ENCODE measurements around the gene ETFDH.

The ETFDH gene

DNA sequence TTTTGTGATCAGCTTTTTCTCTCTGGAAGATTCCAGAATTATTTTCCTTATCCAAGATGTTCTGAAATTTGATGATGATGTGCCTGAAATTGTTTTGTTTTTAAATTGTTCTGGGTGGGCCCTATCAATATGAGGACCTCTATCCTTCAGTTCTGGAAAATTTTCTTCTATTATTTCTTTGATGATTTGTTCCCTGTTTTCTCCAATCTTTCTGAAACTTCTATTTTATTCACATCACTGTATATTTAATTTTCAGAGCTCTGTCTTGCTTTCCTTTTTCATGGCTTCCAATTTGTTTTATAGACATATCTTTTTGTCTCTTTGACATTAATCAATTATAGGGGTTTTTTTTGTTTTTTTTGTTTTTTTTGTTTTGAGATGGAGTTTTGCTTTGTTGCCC is 84.5 kb downstream of the ETFDH start:
- no peaks in the 10 kb centered on the region for H3K4me1 ChIP-seq (ENCODE audit: control insufficient read depth in 1 of 2, insufficient read depth in 2 of 2, low read length in 2 of 2)
- H3K9me3 ChIP-seq (ENCODE audit: control insufficient read depth in 1 of 2, low read length in 2 of 2): no peaks in the 10 kb centered on the region
- H3K27me3 ChIP-seq (ENCODE audit: low read depth, low read length): no peaks in the 10 kb centered on the region
- no peaks in the 10 kb centered on the region for H3K36me3 ChIP-seq (ENCODE audit: control insufficient read depth in 1 of 2, insufficient read depth in 2 of 2, low read length in 2 of 2)
- no peak overlapping the region for H3K27ac ChIP-seq (ENCODE audit: low read length)
- H3K4me3 ChIP-seq (ENCODE audit: low read depth in 1 of 2, low read length in 2 of 2): no peak overlapping the region

DNA sequence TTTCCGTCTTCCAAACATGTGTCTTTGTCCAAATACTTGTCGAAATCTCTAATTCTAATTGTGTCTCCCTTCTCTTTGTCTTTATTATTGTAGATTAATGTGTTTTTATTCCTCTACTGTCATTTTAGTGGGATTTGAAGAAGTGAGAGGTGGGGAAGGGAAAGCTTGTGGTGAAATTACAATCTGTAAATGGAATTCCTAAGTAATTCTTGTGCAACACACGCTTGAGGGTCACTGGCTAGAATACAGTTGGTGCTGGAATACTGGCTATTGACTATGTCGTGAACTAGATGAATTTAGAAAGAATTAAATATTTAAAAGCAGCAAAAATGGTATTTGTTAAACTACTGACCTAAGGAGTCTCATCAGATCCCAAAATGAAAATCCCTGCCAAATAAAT is 86.0 kb downstream of the ETFDH start:
- Histone ChIP-seq H3K27ac (ENCODE audit: low read length) (no peak overlapping the region), H3K4me3 (ENCODE audit: low read depth in 1 of 2, low read length in 2 of 2) (no peak overlapping the region), H3K27me3 (ENCODE audit: low read depth, low read length) (no peaks in the 10 kb centered on the region), H3K4me1 (ENCODE audit: control insufficient read depth in 1 of 2, insufficient read depth in 2 of 2, low read length in 2 of 2) (no peaks in the 10 kb centered on the region), H3K36me3 (ENCODE audit: control insufficient read depth in 1 of 2, insufficient read depth in 2 of 2, low read length in 2 of 2) (no peaks in the 10 kb centered on the region), H3K9me3 (ENCODE audit: control insufficient read depth in 1 of 2, low read length in 2 of 2) (no peaks in the 10 kb centered on the region)

DNA sequence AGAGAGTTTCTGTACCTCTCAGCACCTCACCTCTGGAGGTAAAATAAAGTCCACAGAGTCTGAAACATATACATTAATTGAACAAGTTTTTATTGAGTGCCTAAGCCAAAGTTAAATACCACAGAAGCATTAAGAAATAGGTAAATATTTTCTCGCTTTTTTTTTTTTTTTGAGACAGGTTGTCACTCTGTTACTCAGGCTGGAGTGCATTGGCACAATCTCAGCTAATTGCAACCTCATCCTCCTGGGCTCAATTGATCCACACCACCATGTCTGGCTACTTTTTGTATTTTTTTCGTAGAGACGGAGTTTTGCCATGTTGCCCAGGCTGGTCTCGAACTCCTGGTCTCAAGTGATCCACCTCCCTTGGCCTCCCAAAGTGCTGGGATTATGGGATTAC is 86.6 kb downstream of the ETFDH start:
- Histone ChIP-seq H3K27ac (ENCODE audit: low read length) (no peak overlapping the region), H3K9me3 (ENCODE audit: control insufficient read depth in 1 of 2, low read length in 2 of 2) (no peaks in the 10 kb centered on the region), H3K36me3 (ENCODE audit: control insufficient read depth in 1 of 2, insufficient read depth in 2 of 2, low read length in 2 of 2) (no peaks in the 10 kb centered on the region), H3K4me1 (ENCODE audit: control insufficient read depth in 1 of 2, insufficient read depth in 2 of 2, low read length in 2 of 2) (no peaks in the 10 kb centered on the region), H3K4me3 (ENCODE audit: low read depth in 1 of 2, low read length in 2 of 2) (no peak overlapping the region), H3K27me3 (ENCODE audit: low read depth, low read length) (no peaks in the 10 kb centered on the region)

Data from muscle layer of duodenum (tissue), 2 donors.